GM13977 (cell line): ENCODE results near the gene TSSK6.

Source experiments
- DNase-seq: peaks from one replicate; pipeline ENCODE4 v3.0.0; 2012; ENCODE audit warnings: low spot score
- CTCF ChIP-seq: IDR thresholded peaks from 2 replicates; pipeline ENCODE4 v1.5.1; 2012; ENCODE audit warnings: mild to moderate bottlenecking, control low read depth; ENCODE audit not compliant: insufficient read depth; ENCODE audit errors: extremely low read depth, missing control alignments
- in situ Hi-C: fragments of 300-500 bp; cut with MboI; formaldehyde crosslinking; loops from one replicate; pipeline ENCODE4 v1.12.0; 2022; ENCODE audit warnings: low sequenced_read_pairs, low pct_unique_long_range_greater_than_20kb, mixed read lengths, inconsistent platforms; ENCODE audit not compliant: unreplicated experiment

Gene TSSK6

GRCh38 chr19:19502808-19503602, 12.3 kb downstream of the TSSK6 start:
- DNase-seq = no peak
- TF ChIP-seq CTCF = no peak
- in situ Hi-C loops = no loop called here

DNA sequence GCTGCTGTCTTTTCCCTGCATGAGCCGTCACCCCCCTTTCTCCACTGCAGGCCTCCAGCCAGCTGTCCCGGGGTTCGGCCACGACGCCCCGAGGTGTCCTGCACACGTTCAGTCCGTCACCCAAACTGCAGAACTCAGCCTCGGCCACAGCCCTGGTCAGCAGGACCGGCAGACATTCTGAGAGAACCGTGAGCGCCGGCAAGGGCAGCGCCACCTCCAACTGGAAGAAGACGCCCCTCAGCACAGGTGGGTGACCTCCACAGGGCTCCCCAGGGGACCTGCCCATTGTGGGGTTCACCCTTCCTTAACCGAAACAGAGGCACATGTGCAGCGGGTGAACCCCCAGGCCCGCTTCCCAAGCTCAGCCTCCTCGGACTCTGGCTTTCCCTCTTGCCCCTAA, 13.1 kb downstream of the TSSK6 start:
- no peak for TF ChIP-seq CTCF
- in situ Hi-C loops = no loop called here
- no peak for DNase-seq

GRCh38 chr19:19501798-19502197, 13.6 kb downstream of the TSSK6 start:
- DNase-seq = no peak
- TF ChIP-seq CTCF = no peak
- in situ Hi-C loops = no loop called here

GRCh38 chr19:19500975-19501644, 14.2 kb downstream of the TSSK6 start:
- in situ Hi-C loops = no loop called here
- TF ChIP-seq CTCF = no peak
- no peak for DNase-seq

DNA sequence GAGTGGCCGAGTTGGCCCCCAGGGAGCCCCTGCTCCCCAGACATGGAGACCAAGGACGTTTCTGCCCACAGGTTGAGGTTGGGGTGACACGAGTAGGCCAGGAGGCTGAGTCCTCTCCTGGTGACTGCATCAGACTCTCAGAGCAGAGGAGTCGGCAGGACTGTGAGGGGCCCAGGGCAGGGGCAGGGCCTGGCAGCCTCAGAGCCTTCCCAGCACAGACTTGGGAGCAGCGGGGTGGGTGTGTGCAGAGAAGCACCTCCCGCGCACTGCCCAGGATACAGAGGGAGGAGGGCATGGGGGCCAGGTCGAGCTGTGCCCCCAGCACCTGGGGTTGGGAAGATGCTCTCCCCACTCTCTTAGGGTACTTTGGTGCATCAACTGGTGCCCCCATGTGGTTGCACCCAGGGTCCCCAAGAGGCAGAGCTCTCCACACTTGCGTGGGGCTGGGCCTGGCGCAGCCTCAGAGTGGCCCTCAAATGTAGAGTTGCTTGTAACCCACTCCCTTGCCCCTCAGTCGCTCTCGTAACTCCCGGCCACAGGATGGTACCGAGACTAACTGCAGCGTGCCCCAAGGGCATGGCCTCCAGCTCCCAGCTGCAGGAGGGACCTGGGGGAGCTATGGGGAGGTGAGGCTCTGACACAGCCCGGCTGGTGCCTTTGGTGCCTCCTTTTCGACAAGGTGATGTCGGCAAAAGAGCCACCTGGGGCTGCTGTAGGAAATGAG, 15.9 kb downstream of the TSSK6 start:
- TF ChIP-seq CTCF = no peak
- no peak for DNase-seq
- in situ Hi-C loops = loop anchor here (25.0 kb wide), 1 partner anchor 337 kb away; the partner anchor contains the start of gene MEF2B

GRCh38 chr19:19498255-19498991, 16.9 kb downstream of the TSSK6 start:
- no peak for DNase-seq
- in situ Hi-C loops = loop anchor here (25.0 kb wide), 1 partner anchor 336 kb away; the partner anchor contains the start of gene MEF2B
- TF ChIP-seq CTCF = no peak
